ENCODE results near the gene RPUSD1.
"Not testable (repeated sequence)": the region's sequence is repeated elsewhere in the genome, so short reads cannot be mapped to it uniquely, and the experiment has no call there.

RPUSD1 gene, protein sequence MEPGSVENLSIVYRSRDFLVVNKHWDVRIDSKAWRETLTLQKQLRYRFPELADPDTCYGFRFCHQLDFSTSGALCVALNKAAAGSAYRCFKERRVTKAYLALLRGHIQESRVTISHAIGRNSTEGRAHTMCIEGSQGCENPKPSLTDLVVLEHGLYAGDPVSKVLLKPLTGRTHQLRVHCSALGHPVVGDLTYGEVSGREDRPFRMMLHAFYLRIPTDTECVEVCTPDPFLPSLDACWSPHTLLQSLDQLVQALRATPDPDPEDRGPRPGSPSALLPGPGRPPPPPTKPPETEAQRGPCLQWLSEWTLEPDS

DNA sequence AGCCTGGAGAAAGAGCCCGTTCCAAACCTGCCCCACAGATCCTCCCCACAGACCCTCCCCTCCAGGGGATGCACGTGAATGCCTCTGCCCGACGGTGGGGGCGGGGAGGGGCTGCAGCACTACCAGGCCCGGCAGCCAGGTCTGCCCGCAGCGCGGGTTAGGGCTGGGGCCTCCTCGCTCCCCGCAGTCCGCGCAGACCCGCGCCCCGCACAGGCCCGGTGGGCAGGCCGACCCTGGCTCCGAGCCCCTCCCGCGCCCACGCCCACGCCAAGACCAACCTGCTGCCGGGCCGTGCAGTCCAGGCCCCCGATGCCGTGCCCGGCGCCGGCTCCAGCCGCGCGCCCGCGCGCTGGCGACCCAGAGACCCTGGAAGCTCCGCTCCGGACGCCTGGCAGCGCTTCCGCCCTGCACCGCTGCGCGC is at the start of gene RPUSD1:
RPUSD1 (minus strand) TSS at position 404 of the 421 bp plus-strand sequence. CDS start 644 bp downstream, outside the sequence.
- no peak for DNase-seq

DNA sequence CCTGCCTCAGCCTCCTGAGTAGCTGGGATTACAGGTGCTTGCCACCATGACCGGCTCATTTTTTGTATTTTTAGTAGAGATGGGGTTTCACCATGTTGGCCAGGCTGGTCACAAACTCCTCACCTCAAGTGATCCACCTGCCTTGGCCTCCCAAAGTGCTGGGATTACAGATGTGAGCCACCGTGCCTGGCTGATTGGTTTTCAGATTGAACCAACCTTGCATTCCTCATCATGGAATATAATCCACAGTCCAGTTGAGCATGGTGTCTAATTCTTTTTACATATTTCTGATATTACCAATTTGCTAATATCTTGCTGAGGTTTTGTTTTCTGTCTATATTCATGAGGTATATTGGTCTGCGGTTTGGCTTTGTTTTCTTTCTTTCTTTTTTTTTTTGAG is 48.6 kb upstream of the RPUSD1 start:
- not testable (repeated sequence) for DNase-seq

DNA sequence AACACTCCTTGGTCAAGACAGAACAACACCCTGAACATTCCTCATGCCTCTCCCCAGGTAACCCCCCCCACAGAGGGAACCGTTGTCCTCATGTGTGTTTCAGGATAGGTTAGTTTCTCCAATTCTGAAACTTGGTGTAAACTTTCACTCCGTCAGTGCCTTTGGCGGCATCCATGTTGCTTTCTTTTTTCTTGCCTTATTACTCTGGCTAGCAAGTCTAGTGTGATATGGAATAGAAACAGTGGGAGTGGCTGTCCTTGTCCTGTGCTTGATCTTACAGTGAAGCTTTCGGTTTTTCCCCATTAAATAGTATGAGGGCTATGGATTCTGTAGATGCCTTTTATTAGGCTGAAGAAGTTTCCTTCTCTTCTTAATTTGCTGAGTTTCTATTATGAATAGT is 48.0 kb upstream of the RPUSD1 start:
- no peak for DNase-seq

DNA sequence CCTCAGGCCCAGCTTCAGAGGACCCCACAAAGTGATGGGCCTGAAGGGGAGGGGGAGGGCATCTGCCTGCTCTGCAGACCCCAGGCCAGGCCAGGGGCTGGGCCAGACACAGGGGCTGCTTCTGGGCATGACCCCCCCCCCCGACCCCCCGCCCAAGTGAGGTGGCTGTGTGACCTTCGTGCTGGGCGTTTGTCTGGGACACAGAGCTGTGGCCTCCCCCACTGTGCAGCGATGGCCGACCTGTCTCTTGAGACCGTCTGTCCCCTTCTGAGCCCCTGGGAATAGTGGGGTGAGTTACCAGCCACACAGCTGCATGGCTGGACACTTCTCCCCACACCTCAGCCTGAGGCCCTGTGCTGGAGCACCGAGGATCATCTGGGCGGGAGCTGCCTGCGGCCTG is 47.2 kb upstream of the RPUSD1 start:
- DNase-seq: no peak

DNA sequence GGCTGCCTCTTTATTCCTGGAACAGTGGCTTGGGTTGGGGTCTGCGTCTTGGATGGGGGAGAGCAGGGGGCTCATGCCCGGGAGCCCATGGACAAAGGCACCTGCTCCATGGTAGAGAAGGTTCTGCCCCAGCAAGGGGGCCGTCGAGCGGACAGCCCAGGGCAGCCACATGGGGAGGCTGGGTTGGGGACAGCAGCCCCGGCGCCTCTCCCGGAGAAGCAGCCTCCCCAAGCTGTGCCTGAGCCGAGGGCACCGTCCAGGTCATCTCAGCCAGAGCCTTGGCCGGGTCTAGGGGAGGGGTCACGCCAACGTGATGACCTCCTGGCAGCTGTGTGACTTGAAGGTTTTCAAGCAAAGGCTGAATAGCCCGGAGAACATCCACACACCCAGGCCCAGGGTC is 45.2 kb upstream of the RPUSD1 start:
- DNase-seq: no peak

DNA sequence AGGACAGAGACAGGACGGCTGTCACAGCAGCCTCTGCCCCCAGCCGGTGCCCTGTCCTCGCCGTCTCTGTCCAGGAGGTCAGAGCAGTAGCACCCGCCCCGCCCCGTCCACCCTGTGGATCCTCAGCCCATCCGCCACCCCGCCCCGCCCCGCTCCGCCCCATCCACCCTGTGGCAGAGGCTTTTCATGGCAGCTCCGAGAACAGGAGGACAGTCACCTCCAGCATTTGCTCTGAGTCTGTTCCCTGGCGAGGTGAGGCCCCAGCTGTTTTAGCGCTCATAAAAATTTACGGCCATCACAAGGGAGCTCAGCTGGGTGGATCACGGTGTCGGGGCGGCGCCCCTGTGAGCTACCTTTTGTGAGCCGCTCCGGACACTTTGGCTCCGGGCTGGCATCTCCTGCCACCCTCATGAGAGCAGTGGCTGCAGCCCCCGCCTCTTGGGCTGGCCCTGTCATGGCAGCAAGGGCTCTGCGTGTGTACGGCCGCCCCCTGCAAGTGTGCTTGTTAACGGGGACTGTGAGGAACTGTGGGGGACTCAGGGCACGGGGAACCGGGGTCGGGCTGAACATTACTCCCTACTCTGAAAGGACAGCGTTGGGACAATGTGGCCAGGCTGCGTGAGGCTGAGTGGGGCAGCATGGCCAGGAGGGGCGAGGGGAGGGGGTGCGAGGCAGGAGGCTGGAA is 44.6 kb upstream of the RPUSD1 start:
- DNase-seq: no peak

DNA sequence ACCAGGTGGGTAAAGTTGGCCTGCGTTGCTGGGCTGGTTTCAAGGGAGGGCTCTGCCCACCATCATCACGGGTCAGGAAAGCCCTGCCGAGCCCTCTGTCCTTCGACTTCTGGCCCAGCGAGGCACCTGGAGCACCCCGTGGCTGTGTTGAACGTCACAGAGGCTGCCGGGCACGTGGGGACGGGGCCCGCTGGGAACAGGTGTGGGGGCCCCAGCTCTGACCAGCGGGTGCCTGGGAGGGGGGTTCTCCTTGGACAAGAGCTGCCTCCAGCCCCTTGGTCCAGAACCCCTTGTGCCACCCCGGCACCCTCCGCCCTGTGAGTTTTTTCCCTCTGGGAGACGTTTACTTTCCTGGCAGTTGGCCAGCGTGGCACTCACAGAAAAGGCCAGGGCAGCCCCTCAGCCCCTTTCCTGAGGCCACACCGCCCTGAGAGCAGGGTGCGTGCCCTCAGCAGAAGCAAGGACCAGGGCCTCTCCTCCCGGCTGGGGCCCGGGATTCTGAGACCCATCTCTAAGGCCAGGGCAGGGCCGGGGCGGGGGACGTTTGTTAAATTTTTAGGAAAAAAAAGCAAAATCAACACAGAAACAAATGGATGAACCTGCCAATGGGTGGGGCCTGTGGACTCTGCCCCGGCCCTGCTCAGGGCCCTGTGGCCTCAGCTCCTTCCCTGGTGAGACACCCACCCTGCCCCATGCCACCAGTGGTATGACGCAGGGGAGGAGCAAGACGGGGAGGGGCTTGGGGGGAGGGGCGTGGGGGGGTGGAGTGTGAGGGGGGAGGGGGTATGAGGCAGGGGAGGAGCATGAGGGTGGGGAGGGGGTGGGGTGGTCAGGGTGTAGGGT is 43.6 kb upstream of the RPUSD1 start:
- DNase-seq: no peak

DNA sequence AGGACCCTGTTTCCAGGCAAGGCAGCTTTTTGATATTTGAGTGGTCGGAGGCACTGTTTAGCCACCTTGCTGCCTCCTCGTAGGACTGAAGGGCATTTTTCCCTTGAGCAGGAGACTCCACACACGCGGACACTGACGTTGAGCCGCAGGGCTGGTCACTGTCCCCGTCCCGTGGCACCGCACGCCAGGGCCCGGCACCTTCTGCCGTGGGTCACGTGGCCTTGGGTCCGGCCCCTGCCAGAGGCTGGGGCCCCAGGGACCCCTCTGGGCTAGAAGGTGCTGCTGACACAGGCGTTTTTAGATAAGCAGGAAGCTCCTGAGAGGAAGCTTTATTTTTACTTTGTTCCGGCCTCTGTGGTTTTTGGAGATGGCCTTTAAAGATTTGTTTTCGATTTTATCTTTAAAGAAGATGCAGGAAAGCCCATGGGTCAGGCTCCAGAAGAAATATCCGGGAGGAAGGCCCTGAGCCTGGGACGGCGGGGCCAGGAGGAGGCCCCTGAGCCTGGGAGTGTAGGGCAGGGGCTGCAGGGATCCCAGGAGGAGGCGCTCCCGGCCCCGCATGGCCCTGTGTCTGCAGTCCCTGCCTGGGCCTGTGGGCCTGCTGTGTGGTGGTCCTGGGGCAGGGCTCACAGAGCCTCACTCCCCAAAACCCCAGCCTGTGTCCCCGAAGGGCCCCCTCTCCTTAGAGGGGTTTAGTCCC is 42.8 kb upstream of the RPUSD1 start:
- DNase-seq: no peak

DNA sequence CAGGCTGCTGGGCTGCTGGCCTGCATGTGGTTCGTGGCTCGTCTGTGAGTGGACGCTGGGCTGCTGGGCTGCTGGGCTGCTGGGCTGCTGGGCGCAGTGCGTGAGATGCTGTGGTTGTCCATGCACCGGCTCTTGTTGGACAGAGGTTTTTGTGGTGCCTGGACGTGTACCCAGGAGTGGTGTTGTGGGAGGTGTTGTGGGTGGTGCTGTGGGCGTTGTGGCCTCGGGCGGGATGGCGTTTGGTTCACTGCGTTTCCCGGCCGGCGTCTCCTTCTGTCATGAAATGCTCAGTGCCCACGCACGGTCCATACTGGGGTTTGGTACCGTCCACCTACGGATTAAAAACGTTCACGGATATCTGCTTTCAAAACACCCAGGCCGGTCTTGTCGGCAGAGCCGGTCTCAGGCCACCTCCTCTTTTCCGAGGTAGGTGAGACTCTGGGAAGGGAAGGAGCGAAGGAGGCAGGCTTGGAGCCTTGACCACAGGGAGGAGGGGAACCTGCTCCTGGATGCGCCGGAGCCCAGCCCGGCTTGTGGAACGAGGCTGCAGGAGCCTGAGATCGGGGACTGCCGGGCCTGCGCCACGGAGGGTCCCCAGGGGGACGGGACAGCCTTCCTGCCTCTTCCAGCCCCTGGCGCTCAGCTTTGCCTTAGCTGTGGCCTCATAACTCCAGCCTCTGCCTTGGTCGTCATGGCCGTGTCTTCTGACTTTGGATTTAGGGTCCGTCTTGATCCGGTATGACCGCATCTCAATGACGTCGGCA is 42.1 kb upstream of the RPUSD1 start:
- no peak for DNase-seq

DNA sequence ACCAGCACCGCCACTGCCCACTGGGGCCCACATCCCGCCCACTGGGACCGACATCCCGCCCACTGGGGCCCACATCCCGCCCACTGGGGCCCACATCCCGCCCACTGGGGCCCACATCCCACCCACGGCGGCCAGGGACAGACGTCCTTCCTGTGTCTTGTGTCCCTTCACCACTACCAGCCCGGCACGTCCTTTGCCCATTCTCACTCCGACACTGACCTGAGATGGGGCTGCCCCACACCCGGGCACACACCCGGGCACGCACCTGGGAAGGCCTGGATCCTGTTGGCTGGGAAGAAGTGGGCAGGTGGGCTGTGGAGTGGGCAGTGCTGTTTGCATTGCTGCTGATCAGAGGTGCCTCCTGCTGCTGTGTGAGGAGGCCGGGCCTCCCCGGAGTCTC is 40.7 kb upstream of the RPUSD1 start:
- no peak for DNase-seq

DNA sequence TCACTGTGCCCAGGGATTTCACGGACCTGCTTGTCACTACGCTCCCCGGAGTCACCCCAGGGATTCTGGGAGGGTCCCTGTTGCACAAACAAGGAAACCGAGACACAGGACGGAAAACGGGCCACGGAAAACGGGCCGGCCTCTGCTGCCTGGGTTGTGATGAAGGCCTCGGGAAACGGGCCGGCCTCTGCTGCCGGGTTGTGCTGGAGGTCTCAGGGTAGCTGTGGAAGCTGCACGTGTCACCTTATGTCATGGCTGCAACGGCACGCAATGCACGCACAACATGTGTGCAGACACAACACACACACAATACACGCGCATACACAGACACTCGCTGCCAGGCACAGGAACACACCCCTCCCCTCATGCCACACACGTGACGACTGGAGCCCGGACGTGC is 39.3 kb upstream of the RPUSD1 start:
- DNase-seq: no peak

DNA sequence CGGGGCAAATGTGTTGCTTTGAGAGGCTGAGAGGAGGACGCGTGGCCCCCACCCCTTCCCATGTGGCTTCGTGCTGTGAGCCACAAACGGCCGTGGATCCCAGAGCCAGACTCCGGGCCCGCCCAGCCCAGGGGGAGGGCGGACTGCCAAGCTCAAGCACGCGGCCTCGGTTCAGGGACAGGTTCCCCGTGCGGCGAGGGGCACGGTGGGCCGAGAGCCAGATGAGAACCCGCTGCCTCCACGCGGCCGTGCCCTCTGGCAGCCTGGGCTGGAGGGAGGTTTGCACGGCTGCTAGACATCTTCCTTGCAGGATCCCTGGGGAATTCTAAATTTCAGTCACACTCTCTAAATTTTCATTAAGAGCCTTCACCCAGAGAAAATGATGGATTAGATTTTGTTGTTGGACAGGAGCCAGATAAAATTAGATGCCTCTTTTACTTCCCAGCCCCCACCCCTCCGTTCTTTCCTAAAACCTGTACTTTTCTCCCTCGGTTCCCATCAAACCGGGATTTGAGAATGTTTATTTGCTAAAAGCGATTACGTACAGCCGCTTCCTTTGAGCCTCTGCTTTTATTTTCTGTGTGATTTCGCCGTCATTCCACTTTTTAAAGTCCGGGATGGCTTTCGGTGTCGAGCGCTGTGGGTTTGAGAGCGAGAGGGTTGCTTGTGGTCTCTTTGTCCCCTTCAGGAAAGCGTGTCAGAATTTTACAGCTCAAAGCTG is 37.3 kb upstream of the RPUSD1 start:
- DNase-seq: no peak

DNA sequence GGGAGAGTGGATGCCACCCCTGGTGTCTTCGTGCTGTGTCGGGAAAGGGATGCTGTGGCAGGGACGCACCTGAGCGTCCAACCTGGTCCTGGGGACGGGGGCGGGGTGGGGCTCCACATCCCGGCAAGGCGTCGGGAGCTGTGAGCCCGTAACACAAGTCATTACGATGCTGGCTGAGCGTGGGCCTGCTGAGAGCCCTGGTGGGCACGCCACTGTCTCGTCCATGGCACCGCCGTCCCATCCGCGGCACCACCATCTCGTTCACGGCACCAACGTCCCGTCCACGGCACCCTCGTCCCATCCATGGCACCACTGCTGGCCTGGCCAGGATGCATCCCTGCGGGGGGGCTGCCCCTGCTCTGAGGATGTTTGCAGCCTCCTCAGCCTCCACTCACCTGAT is 36.4 kb upstream of the RPUSD1 start:
- no peak for DNase-seq

DNA sequence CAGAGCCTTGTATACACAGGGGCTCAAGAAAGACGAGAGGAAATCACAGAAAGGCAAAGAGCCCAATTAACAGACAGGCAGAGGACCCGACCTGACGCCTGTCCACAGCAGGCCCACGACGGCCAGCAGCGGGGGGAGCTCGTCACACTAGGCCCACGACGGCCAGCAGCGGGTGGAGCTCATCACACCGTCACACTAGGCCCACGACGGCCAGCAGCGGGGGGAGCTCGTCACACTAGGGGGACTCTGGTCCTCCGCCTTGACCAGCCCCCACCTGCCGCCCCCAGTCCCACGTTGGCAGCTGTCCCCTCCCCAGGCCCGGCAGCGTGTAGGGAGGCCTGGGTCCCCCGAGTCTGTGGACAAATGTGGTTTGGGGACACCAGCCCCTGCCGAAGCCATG is 36.0 kb upstream of the RPUSD1 start:
- DNase-seq: no peak

DNA sequence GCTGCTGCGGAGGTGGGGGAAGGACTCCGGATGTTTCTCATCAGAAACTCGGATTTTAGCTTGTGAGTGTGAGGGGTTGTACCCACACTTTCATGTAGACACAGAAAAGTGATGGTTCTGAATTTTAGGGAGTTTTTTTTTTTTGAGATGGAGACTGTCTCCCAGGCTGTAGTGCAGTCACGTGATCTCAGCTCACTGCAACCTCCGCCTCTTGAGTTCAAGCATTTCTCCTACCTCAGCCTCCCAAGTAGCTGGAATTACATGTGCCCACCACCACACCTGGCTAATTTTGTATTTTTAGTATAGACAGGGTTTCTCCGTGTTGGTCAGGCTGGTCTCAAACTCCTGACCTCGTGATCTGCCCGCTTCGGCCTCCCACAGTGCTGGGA is 34.7 kb upstream of the RPUSD1 start:
- no peak for DNase-seq

DNA sequence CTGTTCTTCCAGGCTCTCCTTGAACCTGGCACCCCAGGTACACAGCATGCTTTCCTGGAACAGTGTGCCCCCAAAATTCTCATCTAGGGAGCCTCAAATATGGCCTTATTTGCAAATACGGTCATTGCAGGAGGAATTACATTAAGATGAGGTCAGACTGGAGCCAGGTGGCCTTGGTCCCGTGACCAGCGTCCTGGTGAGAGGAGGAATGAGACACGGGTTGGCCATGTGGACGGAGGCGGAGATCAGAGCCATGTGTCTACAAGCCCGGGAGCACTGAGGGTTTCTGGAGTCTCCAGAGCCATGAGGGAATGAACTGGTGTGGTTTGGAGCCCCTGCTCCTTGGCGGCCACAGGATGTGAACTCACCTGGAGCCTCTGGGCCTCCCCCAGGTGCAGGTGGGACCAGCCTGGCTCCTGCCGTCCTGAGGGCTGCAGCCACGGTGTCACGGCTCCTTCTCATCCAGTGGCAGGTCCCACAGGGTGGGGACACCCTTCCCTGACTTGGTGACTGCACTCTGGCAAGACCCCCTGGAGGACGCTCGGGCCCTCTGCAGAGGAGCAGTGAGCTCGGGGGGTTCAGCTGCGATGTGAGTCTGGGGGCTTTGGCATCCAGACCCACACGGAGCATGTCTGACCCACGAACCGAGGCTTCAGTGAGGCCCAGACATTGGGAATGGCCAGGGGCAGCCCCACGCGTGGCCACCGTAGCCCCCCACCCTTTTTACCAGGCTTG is 34.2 kb upstream of the RPUSD1 start:
- no peak for DNase-seq

DNA sequence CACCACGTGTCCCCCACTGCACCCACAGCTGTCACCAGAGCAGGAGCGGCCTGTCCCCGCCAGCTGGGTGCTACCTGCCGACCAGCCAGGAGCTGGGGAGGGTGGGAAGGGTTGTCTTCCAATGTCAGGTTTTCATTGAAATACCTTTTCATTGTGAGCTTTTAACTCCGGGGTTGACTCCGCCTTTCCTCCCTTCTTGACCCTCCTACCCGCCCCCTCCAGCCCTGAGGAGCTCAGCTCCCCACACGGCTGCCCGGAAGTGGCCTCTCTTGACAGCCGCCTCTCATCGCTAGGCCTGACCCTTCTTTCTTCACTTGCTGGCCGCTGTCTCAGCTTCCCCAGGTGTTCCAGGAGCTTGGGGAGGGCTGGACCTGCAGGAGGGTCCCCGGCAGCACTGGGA is 33.6 kb upstream of the RPUSD1 start:
- DNase-seq: no peak

DNA sequence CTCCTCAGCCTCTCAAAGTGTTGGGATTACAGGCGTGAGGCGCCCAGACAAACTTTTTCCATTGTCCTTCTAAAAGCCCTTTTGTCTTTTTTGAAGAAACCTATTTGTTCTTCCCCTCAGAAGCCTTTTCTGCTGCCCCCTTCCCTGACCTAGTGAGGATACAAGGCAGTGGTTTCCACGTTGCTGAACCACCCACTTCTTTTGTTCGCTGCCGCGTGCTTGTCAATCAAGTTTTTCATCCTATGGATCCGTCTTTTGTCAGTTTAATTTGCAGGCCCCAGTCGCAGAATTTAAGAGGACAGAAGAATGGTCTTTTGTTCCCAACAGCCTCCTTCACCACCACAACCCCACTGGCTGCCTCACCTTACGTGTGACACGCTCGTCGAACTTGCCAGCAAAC is 32.6 kb upstream of the RPUSD1 start:
- no peak for DNase-seq

DNA sequence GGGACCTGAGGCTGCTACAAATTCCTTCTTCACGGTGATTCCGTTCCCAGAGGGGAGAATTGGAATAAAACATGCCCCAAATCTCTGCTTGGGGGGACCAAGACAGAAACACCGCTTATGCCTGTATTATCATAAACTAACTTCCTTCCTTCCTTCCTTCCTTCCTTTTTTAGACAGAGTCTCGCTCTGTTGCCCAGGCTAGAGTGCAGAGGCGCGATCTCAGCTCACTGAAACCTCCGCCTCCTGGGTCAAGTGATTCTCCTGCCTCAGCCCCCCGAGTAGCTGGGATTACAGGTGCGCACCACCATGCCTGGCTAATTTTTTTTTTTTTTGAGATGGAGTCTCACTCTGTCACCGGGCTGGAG is 31.8 kb upstream of the RPUSD1 start:
- DNase-seq: not testable (repeated sequence)

DNA sequence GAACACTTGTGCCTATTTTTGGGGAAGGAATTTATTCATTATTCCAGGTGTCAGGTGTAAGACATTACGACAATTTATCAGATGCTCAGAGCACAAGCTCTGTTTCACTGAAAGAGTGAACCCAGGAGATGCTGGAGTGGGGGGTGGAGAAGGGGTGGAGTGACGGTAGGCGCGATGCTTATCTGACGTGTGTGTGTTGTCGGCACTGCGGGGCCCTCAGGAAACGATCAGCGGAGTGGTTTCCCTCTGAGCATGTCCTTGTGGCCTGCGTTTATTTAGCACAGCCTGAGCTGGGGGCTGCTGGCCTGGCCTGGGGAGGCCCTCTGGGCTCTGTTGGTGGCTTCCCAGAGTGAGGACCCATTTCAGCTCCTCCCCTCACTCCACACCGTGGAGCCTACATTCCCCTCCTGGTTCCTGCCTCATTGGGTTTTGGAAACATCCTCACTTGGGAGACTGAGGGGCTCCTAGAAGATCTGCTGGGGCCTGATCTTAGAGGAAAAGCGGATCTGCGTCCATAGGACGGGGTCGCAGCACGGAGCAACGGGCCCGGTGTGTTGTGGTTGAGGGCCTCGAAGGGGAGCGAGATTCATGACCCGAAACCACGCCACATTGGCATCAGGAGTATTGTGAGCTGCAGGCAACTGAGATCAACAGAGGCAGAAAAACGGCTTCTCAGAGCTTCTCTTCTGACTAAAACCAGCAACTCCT is 31.3 kb upstream of the RPUSD1 start:
- no peak for DNase-seq

Data from NCI-H2029 (cell line).